ENCODE data around the gene MPEG1. TPM values are rescaled to one million over a fixed set of nuclear protein-coding genes. Genes with fewer than 3 reads are reported as not detected.
A peak's percentile ranks its signal among the peaks of the same experiment; 100 is the strongest.

The MPEG1 gene
- total and polyA plus RNA-seq, 7 donors: 0.82 to 6.1 (median 3.8) TPM

DNA sequence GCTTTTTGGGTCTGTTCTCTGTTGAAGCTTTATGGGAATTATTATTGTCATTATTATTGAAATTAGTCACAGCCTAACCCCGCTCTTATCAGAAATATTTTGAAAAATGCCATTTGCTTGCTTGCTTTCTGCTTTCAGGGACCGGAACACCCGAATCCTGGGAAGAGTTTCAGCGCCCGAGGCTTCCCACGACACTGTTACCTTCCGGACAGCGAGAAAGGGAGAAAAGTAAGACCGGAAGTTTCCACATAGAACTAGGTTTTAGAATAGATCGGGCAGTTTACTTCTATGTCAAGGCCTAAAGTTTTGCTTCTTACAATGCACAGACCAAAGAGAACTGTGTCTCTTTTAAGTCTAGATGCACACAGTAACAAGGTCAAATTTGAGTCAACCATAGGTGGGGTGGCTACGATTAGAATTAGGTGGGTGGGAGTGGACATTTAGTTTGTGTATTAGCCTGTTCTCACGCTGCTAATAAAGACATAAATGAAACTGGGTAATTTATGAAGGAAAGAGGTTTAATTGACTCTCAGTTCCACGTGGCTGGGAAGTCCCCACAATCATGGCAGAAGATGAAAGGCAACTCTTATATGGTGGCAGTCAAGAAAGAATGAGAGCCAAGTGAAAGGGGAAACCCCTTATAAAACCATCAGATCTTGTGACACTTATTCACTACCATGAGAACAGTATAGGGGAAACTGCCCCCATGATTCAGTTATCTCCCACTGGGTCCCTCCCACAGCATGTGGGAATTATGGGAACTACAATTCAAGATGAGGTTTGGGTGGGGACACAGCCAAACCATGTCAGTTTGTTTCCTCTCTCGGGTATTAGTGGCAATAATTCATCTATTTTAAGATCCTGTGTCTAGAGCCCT lies 12.9 kb downstream of the MPEG1 start:
- Histone ChIP-seq H3K27ac (no peak overlapping the region), H3K4me1 (no peaks in the 10 kb centered on the region), H3K36me3 (ENCODE audit: insufficient read depth in 1 of 2, low read depth in 1 of 2) (peaks cover 2 to 12% of the 10 kb centered on the region in 2 donors), H3K27me3 (ENCODE audit: insufficient read depth in 3 of 3, low read length in 2 of 3) (peaks cover 0 to 3% (median 0%) of the 10 kb centered on the region in 3 donors), H3K4me3 (no peak overlapping the region), H3K9me3 (no peaks in the 10 kb centered on the region)
- no peak for DNase-seq
- intact Hi-C loops (cut with DNase I): no loop called here
- no peak for ATAC-seq
- TF ChIP-seq, protein P1, sequence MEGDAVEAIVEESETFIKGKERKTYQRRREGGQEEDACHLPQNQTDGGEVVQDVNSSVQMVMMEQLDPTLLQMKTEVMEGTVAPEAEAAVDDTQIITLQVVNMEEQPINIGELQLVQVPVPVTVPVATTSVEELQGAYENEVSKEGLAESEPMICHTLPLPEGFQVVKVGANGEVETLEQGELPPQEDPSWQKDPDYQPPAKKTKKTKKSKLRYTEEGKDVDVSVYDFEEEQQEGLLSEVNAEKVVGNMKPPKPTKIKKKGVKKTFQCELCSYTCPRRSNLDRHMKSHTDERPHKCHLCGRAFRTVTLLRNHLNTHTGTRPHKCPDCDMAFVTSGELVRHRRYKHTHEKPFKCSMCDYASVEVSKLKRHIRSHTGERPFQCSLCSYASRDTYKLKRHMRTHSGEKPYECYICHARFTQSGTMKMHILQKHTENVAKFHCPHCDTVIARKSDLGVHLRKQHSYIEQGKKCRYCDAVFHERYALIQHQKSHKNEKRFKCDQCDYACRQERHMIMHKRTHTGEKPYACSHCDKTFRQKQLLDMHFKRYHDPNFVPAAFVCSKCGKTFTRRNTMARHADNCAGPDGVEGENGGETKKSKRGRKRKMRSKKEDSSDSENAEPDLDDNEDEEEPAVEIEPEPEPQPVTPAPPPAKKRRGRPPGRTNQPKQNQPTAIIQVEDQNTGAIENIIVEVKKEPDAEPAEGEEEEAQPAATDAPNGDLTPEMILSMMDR (IDR thresholded peaks at IDR 0.05): no peak
- 78 to 80% (median 80%) methylated on average over 14 of the region's 14 CpGs for WGBS, 3 donors

- no peaks in the 10 kb centered on the region for H3K4me1 ChIP-seq
- TF ChIP-seq, protein P1 (IDR thresholded peaks at IDR 0.05): no peak
- no peaks in the 10 kb centered on the region for H3K9me3 ChIP-seq
- H3K36me3 ChIP-seq (ENCODE audit: insufficient read depth in 1 of 2, low read depth in 1 of 2): peaks cover 2 to 6% of the 10 kb centered on the region in 2 donors
- H3K27ac ChIP-seq: no peak overlapping the region
- DNase-seq: no peak
- 74 to 86% (median 79%) methylated on average over 2 of the region's 2 CpGs for WGBS, 3 donors
- H3K4me3 ChIP-seq: no peak overlapping the region
- ATAC-seq: no peak
- intact Hi-C loops (cut with DNase I): no loop called here
- peaks cover 0 to 3% (median 0%) of the 10 kb centered on the region in 3 donors for H3K27me3 ChIP-seq (ENCODE audit: insufficient read depth in 3 of 3, low read length in 2 of 3)
Observed at GRCh38 chr11:59198726-59199125, 14.0 kb downstream of the MPEG1 start.

DNA sequence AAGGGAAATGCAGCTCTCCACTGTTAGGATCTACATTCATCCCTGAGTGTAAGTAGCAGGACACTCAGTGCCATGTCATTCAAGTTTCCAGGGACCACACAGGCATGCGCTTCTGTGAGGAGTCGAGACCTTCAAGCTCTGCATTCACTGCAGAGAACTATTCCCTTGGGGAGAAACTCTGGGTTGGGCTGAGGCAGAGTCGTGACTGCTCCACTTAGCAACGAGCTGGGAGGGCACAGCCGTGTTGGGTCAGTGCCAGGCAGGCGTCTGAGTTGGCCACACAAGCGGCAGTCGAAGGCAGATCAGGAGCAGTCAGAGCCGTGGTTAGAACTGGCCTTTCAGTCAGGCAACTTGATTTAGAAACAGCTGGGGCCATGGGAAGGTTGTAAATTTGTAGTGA lies 14.7 kb downstream of the MPEG1 start:
- intact Hi-C loops (cut with DNase I): no loop called here
- peaks cover 0 to 3% (median 0%) of the 10 kb centered on the region in 3 donors for H3K27me3 ChIP-seq (ENCODE audit: insufficient read depth in 3 of 3, low read length in 2 of 3)
- TF ChIP-seq, protein P1 (IDR thresholded peaks at IDR 0.05): no peak

GRCh38 chr11:59196777-59197176 lies 15.9 kb downstream of the MPEG1 start:
- DNase-seq: no peak
- Histone ChIP-seq H3K27ac (no peak overlapping the region), H3K27me3 (ENCODE audit: insufficient read depth in 3 of 3, low read length in 2 of 3) (peaks cover 0 to 3% (median 0%) of the 10 kb centered on the region in 3 donors), H3K36me3 (ENCODE audit: insufficient read depth in 1 of 2, low read depth in 1 of 2) (peaks cover 0 to 2% of the 10 kb centered on the region in 2 donors), H3K4me3 (no peak overlapping the region), H3K4me1 (no peaks in the 10 kb centered on the region), H3K9me3 (no peaks in the 10 kb centered on the region)
- no peak for ATAC-seq
- WGBS, 3 donors: 54 to 73% (median 71%) methylated on average over 2 of the region's 2 CpGs
- TF ChIP-seq, protein P1 (IDR thresholded peaks at IDR 0.05): no peak
- intact Hi-C loops (cut with DNase I): no loop called here

More for the DNA sequence above, 14.7 kb downstream of the MPEG1 start:
- DNase-seq (peak; percentile 65 to 82), ATAC-seq (peak; percentile 39 to 69 (median 57))
- 11 to 13% (median 11%) methylated on average over 9 of the region's 9 CpGs for WGBS, 3 donors
- Histone ChIP-seq H3K27ac (no peak overlapping the region), H3K36me3 (ENCODE audit: insufficient read depth in 1 of 2, low read depth in 1 of 2) (peaks cover 2 to 3% of the 10 kb centered on the region in 2 donors), H3K4me3 (no peak overlapping the region), H3K9me3 (no peaks in the 10 kb centered on the region), H3K4me1 (no peaks in the 10 kb centered on the region)

All from psoas muscle (tissue), 8 donors.